Measurements from ENCODE around the gene PDE4D. TPM values are rescaled to one million over a fixed set of nuclear protein-coding genes. Genes with fewer than 3 reads are reported as not detected.

PDE4D gene
- total RNA-seq, 1 donor from 2014 or later: 2.3 TPM

DNA sequence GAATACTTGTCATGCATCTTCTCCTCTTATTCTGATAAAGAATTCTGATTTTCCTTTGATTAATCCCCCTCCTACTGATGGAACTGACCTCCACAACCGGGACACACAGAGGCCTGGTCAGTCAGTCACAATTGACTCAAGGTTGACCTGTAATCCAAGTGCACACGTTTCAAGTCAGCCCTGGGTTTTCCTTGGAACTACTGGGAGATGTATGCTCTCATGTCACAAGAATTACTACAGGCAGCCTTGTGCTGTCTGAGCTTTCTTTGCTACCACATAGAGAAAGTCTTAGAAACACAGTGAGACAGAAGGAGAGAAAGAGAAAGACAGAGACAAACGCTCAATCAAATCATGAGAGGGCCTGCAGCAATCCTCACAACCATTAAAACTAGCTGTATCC is 345.8 kb downstream of the PDE4D start:
- H3K36me3 Mint-ChIP-seq: no peaks in the 10 kb centered on the region
- Histone ChIP-seq H3K4me1 (peaks cover 9% of the 10 kb centered on the region), H3K27ac (no peak overlapping the region), H3K9ac (no peak overlapping the region), H3F3A (ENCODE audit: low read depth) (no peaks in the 10 kb centered on the region), H4K20me1 (ENCODE audit: low read depth) (no peaks in the 10 kb centered on the region), H3K4me2 (no peak overlapping the region), H3K27me3 (no peaks in the 10 kb centered on the region), H3K4me3 (no peak overlapping the region), H3K9me3 (ENCODE audit: low read depth) (no peaks in the 10 kb centered on the region), H3K79me2 (ENCODE audit: low read depth) (no peaks in the 10 kb centered on the region), H3K36me3 (no peaks in the 10 kb centered on the region), H2AFZ (replicated peaks) (no peak overlapping the region)
- H3K4me3 Mint-ChIP-seq: no peak overlapping the region
- DNase-seq (ENCODE audit: low spot score): no peak
- H3K9me3 Mint-ChIP-seq: no peaks in the 10 kb centered on the region
- H3K4me1 Mint-ChIP-seq: peaks cover 32% of the 10 kb centered on the region
- H3K27ac Mint-ChIP-seq: peak overlapping the region; percentile 9
- TF ChIP-seq, protein P1, sequence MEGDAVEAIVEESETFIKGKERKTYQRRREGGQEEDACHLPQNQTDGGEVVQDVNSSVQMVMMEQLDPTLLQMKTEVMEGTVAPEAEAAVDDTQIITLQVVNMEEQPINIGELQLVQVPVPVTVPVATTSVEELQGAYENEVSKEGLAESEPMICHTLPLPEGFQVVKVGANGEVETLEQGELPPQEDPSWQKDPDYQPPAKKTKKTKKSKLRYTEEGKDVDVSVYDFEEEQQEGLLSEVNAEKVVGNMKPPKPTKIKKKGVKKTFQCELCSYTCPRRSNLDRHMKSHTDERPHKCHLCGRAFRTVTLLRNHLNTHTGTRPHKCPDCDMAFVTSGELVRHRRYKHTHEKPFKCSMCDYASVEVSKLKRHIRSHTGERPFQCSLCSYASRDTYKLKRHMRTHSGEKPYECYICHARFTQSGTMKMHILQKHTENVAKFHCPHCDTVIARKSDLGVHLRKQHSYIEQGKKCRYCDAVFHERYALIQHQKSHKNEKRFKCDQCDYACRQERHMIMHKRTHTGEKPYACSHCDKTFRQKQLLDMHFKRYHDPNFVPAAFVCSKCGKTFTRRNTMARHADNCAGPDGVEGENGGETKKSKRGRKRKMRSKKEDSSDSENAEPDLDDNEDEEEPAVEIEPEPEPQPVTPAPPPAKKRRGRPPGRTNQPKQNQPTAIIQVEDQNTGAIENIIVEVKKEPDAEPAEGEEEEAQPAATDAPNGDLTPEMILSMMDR (IDR thresholded peaks at IDR 0.05): no peak
- TF ChIP-seq EZH2phosphoT487 (IDR thresholded peaks at IDR 0.05): no peak
- no peak for TF ChIP-seq EZH2 (IDR thresholded peaks at IDR 0.05)
- H3K27me3 Mint-ChIP-seq (ENCODE audit: insufficient read depth, low read depth): peaks cover 3% of the 10 kb centered on the region

DNA sequence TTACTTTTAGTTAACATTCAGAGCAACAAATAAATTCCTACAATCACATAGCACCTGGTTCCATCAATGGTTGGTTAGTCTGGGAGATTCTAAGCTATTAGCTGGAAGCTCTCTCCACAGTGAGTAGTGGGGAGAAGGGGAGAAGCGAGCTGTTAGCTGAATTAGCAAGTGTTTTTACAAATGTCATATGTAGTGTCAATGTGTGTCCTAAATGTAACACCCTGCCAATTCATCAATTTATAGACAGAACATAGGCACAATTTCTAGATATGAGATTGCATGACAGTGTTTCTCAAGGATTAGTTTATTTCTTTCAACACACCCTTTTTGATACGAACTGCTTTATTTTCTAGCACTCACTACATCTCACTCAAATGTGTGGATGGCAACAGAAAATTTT is 349.0 kb downstream of the PDE4D start:
- Mint-ChIP-seq H3K27me3 (ENCODE audit: insufficient read depth, low read depth) (peaks cover 3% of the 10 kb centered on the region), H3K4me1 (peaks cover 60% of the 10 kb centered on the region), H3K9me3 (no peaks in the 10 kb centered on the region), H3K4me3 (no peak overlapping the region), H3K36me3 (no peaks in the 10 kb centered on the region), H3K27ac (no peak overlapping the region)
- Histone ChIP-seq H2AFZ (replicated peaks) (no peak overlapping the region), H3K9me3 (ENCODE audit: low read depth) (no peaks in the 10 kb centered on the region), H3K9ac (no peak overlapping the region), H3K4me2 (no peak overlapping the region), H3K27me3 (no peaks in the 10 kb centered on the region), H3K4me1 (peaks cover 9% of the 10 kb centered on the region), H3K36me3 (no peaks in the 10 kb centered on the region), H4K20me1 (ENCODE audit: low read depth) (no peaks in the 10 kb centered on the region), H3K79me2 (ENCODE audit: low read depth) (no peaks in the 10 kb centered on the region), H3F3A (ENCODE audit: low read depth) (no peaks in the 10 kb centered on the region), H3K4me3 (no peak overlapping the region), H3K27ac (no peak overlapping the region)
- TF ChIP-seq EZH2phosphoT487 (IDR thresholded peaks at IDR 0.05) (no peak), EZH2 (IDR thresholded peaks at IDR 0.05) (no peak)
- TF ChIP-seq, protein P1 (IDR thresholded peaks at IDR 0.05): no peak
- no peak for DNase-seq (ENCODE audit: low spot score)

- H3K27ac Mint-ChIP-seq: no peak overlapping the region
- Histone ChIP-seq H4K20me1 (ENCODE audit: low read depth) (no peaks in the 10 kb centered on the region), H3K27me3 (no peaks in the 10 kb centered on the region), H3K36me3 (no peaks in the 10 kb centered on the region), H3K4me2 (no peak overlapping the region), H3K9ac (no peak overlapping the region), H3K79me2 (ENCODE audit: low read depth) (no peaks in the 10 kb centered on the region), H3K27ac (no peak overlapping the region), H3K4me1 (peaks cover 9% of the 10 kb centered on the region), H2AFZ (replicated peaks) (no peak overlapping the region), H3K9me3 (ENCODE audit: low read depth) (no peaks in the 10 kb centered on the region), H3F3A (ENCODE audit: low read depth) (no peaks in the 10 kb centered on the region), H3K4me3 (no peak overlapping the region)
- H3K36me3 Mint-ChIP-seq: no peaks in the 10 kb centered on the region
- no peaks in the 10 kb centered on the region for H3K9me3 Mint-ChIP-seq
- peaks cover 57% of the 10 kb centered on the region for H3K4me1 Mint-ChIP-seq
- TF ChIP-seq, protein P1 (IDR thresholded peaks at IDR 0.05): no peak
- TF ChIP-seq EZH2 (IDR thresholded peaks at IDR 0.05): no peak
- TF ChIP-seq EZH2phosphoT487 (IDR thresholded peaks at IDR 0.05): no peak
- H3K4me3 Mint-ChIP-seq: no peak overlapping the region
- peaks cover 3% of the 10 kb centered on the region for H3K27me3 Mint-ChIP-seq (ENCODE audit: insufficient read depth, low read depth)
- DNase-seq (ENCODE audit: low spot score): no peak
These were observed 349.6 kb downstream of the PDE4D start for GRCh38 chr5:59543821-59544442.

Data from neural progenitor cell (in vitro differentiated cells).